ENCODE results near the gene BOLA3.

- TF ChIP-seq CTCF (IDR thresholded peaks at IDR 0.05) (no peak), POLR2A (IDR thresholded peaks at IDR 0.05) (no peak)
Observed at GRCh38 chr2:74094291-74094690, 53.4 kb downstream of the BOLA3 start.
